ENCODE results near the gene C17orf114.

The C17orf114 gene

GRCh38 chr17:4753392-4753791, 48.7 kb downstream of the C17orf114 start (continued):
- TF ChIP-seq ZSCAN20 (CRISPR knock-in tag; IDR thresholded peaks at IDR 0.05; ENCODE audit: borderline replicate concordance) = no peak
- TF ChIP-seq ZNF703 (CRISPR knock-in tag; IDR thresholded peaks at IDR 0.05; ENCODE audit: borderline replicate concordance) = no peak

GRCh38 chr17:4751932-4752331, 50.2 kb downstream of the C17orf114 start:
- 45% methylated on average over 5 of the region's 5 CpGs for WGBS (ENCODE audit: low lambda C conversion rate)
- in situ Hi-C loops (cut with HindIII; ENCODE audit: extremely low pct_ligation_motif_present, low pct_unique_long_range_greater_than_20kb) = no loop called here
- peak; percentile 62 for TF ChIP-seq THAP11 (CRISPR knock-in tag; IDR thresholded peaks at IDR 0.05)
- no peak for TF ChIP-seq PREB (CRISPR knock-in tag; IDR thresholded peaks at IDR 0.05)
- peak in 1 of 2 experiments; percentile 95; a peak in 2 of 4 replicates for TF ChIP-seq ATF4 (CRISPR knock-in tag; IDR thresholded peaks at IDR 0.05)
- TF ChIP-seq SOX13 (IDR thresholded peaks at IDR 0.05) = no peak
- peak in 1 of 2 experiments; percentile 38; a peak in 1 of 4 replicates for TF ChIP-seq SOX13 (CRISPR knock-in tag; conservative IDR thresholded peaks at IDR 0.05 in 1 of 2, IDR thresholded peaks at IDR 0.05 in 1 of 2)
- peak; percentile 10; the same call in 1 of the 2 replicates for TF ChIP-seq HNF4A (CRISPR knock-in tag; IDR thresholded peaks at IDR 0.05)
- TF ChIP-seq CREM (IDR thresholded peaks at IDR 0.05) = peak; percentile 40; the same call in 1 of the 2 replicates
- no peak for TF ChIP-seq CREM (CRISPR knock-in tag; IDR thresholded peaks at IDR 0.05)
- TF ChIP-seq NFIC (IDR thresholded peaks at IDR 0.05; ENCODE audit: low read length) = no peak
- TF ChIP-seq NCOA2 (CRISPR knock-in tag; IDR thresholded peaks at IDR 0.05) = peak; percentile 82
- peak; percentile 82 for TF ChIP-seq ZNF362 (CRISPR knock-in tag; IDR thresholded peaks at IDR 0.05; ENCODE audit: borderline replicate concordance)
- no peak for TF ChIP-seq ZKSCAN5 (CRISPR knock-in tag; IDR thresholded peaks at IDR 0.05)
- peak; percentile 36; the same call in 1 of the 2 replicates for TF ChIP-seq HMG20A (CRISPR knock-in tag; IDR thresholded peaks at IDR 0.05; ENCODE audit: borderline replicate concordance)
- peak; percentile 52; the same call in 1 of the 2 replicates for TF ChIP-seq RXRB (CRISPR knock-in tag; IDR thresholded peaks at IDR 0.05; ENCODE audit: borderline replicate concordance)
- peak; percentile 43; the same call in 1 of the 2 replicates for TF ChIP-seq ZBTB25 (CRISPR knock-in tag; IDR thresholded peaks at IDR 0.05)
- 0 out of 2 replicates have a peak, but pooled peaks have one; percentile 26 for TF ChIP-seq ZNF580 (CRISPR knock-in tag; IDR thresholded peaks at IDR 0.05; ENCODE audit: borderline replicate concordance, low read depth)
- peak; percentile 91 for TF ChIP-seq ZMYM2 (CRISPR knock-in tag; IDR thresholded peaks at IDR 0.05)
- TF ChIP-seq RARA (CRISPR knock-in tag; IDR thresholded peaks at IDR 0.05) = peak; percentile 92
- peak; percentile 70 for TF ChIP-seq GATAD2A (CRISPR knock-in tag; IDR thresholded peaks at IDR 0.05)
- TF ChIP-seq KAT8 (CRISPR knock-in tag; IDR thresholded peaks at IDR 0.05) = 0 out of 2 replicates have a peak, but pooled peaks have one; percentile 16

More at GRCh38 chr17:4751932-4752331, 50.2 kb downstream of the C17orf114 start:
- no peaks in the 10 kb centered on the region for H3K9me3 ChIP-seq (ENCODE audit: low read length)
- H3K79me2 ChIP-seq (ENCODE audit: insufficient read depth, low read length) = no peaks in the 10 kb centered on the region
- peak overlapping the region; percentile 62 for H3K4me2 ChIP-seq (ENCODE audit: low read depth, low read length)
- FAIRE-seq (peak; percentile 83), ATAC-seq (no peak), DNase-seq (ENCODE audit: low spot score) (peak; percentile 81)
- POLR2A ChIA-PET = interaction anchor here (0.7 to 1.0 kb wide), 2 partner anchors 21 to 33 kb away, joined by 3 read pairs; no protein-coding TSS in a partner anchor
- peaks cover 54% of the 10 kb centered on the region for H3K4me1 ChIP-seq (ENCODE audit: insufficient read depth, low read length)
- BruUV-seq (replicated peaks) = no TSS peak
- no peak overlapping the region for H2AFZ ChIP-seq (ENCODE audit: low read length)
- no peaks in the 10 kb centered on the region for H3K36me3 ChIP-seq (replicated peaks in 1 of 2; ENCODE audit: control insufficient read depth in 1 of 2, insufficient read depth in 2 of 2, low read length in 2 of 2)
- no peaks in the 10 kb centered on the region for H3K27me3 ChIP-seq (ENCODE audit: control insufficient read depth in 1 of 2, insufficient read depth in 2 of 2, low read length in 2 of 2)
- CTCF ChIA-PET (ENCODE audit: low intra/inter-chr PET ratio, low total read pairs) = no interaction called here
- intact Hi-C loops (cut with micrococcal nuclease; ENCODE audit: unreplicated experiment) = no loop called here
- peak overlapping the region; percentile 26 for H3K27ac ChIP-seq (ENCODE audit: extremely low read length, insufficient read depth, low read length)
- H3K4me3 ChIP-seq (replicated peaks in 1 of 3; ENCODE audit: insufficient read depth in 1 of 3, low read depth in 2 of 3, low read length in 3 of 3) = no peak overlapping the region
- H4K20me1 ChIP-seq (ENCODE audit: insufficient read depth, low read length) = no peaks in the 10 kb centered on the region
- H3K9ac ChIP-seq (ENCODE audit: insufficient read depth, low read depth, low read length) = no peak overlapping the region
